Body of pancreas (tissue), 4 donors: ENCODE measurements around the gene SLC35A4.

ENCODE experiments used
- POLR2A ChIP-seq, 3 donors: fragments of 450-650 bp; IDR thresholded peaks; one replicate each; pipeline ENCODE4 v1.6.1; 2016; ENCODE audit warnings: antibody characterized with exemption in 3 of 3, mild to moderate bottlenecking in 2 of 3
- TF ChIP-seq, protein P1 (sequence below), 7 experiments: fragments of 450-650 bp in 4 of 7; fragments of 200-600 bp in 3 of 7; sonication (generic) in 3 of 7; IDR thresholded peaks; one replicate each; pipeline ENCODE4 v1.5.1; 2016 to 2019; ENCODE audit warnings: antibody characterized with exemption in 7 of 7

DNA sequence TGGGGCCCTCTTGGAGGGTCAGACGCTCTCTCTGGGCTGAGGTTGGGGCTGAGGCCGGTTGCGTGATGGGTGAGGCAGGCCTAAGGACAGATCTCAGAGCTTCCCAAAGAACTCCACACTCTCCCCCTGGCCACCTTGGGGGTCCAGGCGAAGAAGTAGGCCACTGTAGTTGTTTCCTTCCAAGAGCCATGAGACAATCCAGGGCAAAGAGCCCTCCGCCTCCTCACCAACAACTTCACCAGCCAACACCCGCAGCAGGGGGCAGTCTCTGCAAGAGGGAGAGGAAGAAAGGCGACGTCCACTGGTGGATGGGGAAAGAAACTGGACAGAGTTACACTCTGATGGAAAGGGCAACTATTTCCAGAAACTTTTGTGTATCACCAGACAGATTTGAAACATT is 10.7 kb downstream of the SLC35A4 start:
- TF ChIP-seq, protein P1, sequence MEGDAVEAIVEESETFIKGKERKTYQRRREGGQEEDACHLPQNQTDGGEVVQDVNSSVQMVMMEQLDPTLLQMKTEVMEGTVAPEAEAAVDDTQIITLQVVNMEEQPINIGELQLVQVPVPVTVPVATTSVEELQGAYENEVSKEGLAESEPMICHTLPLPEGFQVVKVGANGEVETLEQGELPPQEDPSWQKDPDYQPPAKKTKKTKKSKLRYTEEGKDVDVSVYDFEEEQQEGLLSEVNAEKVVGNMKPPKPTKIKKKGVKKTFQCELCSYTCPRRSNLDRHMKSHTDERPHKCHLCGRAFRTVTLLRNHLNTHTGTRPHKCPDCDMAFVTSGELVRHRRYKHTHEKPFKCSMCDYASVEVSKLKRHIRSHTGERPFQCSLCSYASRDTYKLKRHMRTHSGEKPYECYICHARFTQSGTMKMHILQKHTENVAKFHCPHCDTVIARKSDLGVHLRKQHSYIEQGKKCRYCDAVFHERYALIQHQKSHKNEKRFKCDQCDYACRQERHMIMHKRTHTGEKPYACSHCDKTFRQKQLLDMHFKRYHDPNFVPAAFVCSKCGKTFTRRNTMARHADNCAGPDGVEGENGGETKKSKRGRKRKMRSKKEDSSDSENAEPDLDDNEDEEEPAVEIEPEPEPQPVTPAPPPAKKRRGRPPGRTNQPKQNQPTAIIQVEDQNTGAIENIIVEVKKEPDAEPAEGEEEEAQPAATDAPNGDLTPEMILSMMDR (IDR thresholded peaks at IDR 0.05), result peak in 4 of 7 experiments; percentile 21 to 40 (median 31)
- TF ChIP-seq POLR2A (IDR thresholded peaks at IDR 0.05), result no peak
